Measurements from ENCODE around the gene HSBP1L1.
"Not testable (repeated sequence)": the region's sequence is repeated elsewhere in the genome, so short reads cannot be mapped to it uniquely, and the experiment has no call there.

HSBP1L1 gene

DNA sequence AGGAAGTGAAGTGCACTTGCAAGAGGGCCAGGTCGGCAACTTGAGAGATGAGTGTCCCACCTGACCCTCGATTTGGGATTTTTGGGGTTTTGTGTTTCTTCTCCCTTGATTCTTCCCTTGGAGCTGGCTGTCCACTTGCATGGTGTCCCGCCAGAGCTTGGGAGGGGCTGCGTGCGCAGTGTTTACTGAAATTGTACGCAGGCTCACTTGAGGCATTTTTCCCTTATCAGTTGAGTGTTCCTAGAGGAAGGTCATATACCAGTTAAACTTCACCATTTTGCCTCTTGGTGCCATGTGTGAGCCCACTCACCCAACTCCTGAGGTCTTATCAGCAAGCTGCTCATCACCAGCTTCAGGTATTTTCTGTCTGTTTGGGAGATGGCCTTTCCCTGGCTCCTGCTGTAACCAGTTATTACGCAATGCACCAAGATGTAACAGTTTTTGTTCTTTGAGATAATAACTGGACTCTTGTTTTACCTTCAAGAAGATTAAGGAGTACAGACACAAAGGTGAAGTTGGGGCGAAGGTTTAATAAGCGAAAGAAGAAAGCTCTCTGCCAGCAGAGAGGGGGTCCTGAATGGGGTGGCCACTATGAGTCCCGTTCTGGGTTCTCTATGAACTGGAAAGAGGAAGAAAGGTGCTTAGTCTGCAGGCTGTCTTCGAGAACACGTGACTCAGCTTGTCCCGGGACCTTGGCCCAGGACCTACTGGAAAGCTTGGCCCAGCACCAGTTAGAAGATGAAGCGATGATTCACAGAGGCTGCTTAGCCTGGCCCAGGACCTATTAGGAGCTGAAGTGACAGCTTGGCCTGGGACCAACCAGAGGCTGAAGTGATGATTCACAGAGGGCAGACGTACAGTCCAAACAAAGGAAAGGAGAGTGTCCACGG is 45.5 kb downstream of the HSBP1L1 start:
- no CpG with 5 or more reads among the region's 16 CpGs for WGBS (ENCODE audit: extremely low coverage, insufficient coverage, low lambda C conversion rate)
- Histone ChIP-seq H3K4ac (ENCODE audit: low read depth, low read length) (no peak overlapping the region), H3K4me1 (ENCODE audit: control insufficient read depth, low read depth, low read length) (no peaks in the 10 kb centered on the region), H3K79me2 (ENCODE audit: control insufficient read depth, insufficient read depth, low read length) (no peaks in the 10 kb centered on the region), H3K9ac (ENCODE audit: low read length) (no peak overlapping the region), H3K36me3 (ENCODE audit: control insufficient read depth, insufficient read depth, low read length) (no peaks in the 10 kb centered on the region), H3K27me3 (ENCODE audit: insufficient read depth, low read length, poor library complexity) (no peaks in the 10 kb centered on the region), H3K4me3 (ENCODE audit: low read length) (no peak overlapping the region), H3K79me1 (ENCODE audit: low read length) (no peaks in the 10 kb centered on the region), H3K56ac (ENCODE audit: low read length) (no peak overlapping the region), H4K5ac (ENCODE audit: low read length) (no peak overlapping the region), H4K8ac (ENCODE audit: low read depth, low read length) (no peak overlapping the region), H2BK5ac (ENCODE audit: low read length) (no peak overlapping the region), H2BK120ac (ENCODE audit: low read depth, low read length) (no peak overlapping the region), H3K18ac (ENCODE audit: low read length) (no peak overlapping the region), H3K23ac (ENCODE audit: low read length) (no peak overlapping the region), H3K27ac (ENCODE audit: low read depth, low read length) (no peak overlapping the region), H2AK5ac (ENCODE audit: low read length) (no peak overlapping the region), H3K4me2 (ENCODE audit: low read length) (no peak overlapping the region), H2BK15ac (replicated peaks; ENCODE audit: low read depth) (no peak overlapping the region)
- DNase-seq = no peak

- no peak overlapping the region for H2BK120ac ChIP-seq (ENCODE audit: low read depth, low read length)
- H3K4me3 ChIP-seq (ENCODE audit: low read length) = no peak overlapping the region
- H3K9ac ChIP-seq (ENCODE audit: low read length) = no peak overlapping the region
- H3K79me1 ChIP-seq (ENCODE audit: low read length) = no peaks in the 10 kb centered on the region
- no peak overlapping the region for H3K23ac ChIP-seq (ENCODE audit: low read length)
- no peak overlapping the region for H3K4ac ChIP-seq (ENCODE audit: low read depth, low read length)
- H3K4me2 ChIP-seq (ENCODE audit: low read length) = no peak overlapping the region
- no peaks in the 10 kb centered on the region for H3K79me2 ChIP-seq (ENCODE audit: control insufficient read depth, insufficient read depth, low read length)
- no peak for DNase-seq
- no peak overlapping the region for H2AK5ac ChIP-seq (ENCODE audit: low read length)
- H3K36me3 ChIP-seq (ENCODE audit: control insufficient read depth, insufficient read depth, low read length) = no peaks in the 10 kb centered on the region
- H3K27ac ChIP-seq (ENCODE audit: low read depth, low read length) = no peak overlapping the region
- no peaks in the 10 kb centered on the region for H3K4me1 ChIP-seq (ENCODE audit: control insufficient read depth, low read depth, low read length)
- H3K27me3 ChIP-seq (ENCODE audit: insufficient read depth, low read length, poor library complexity) = no peaks in the 10 kb centered on the region
- no peak overlapping the region for H2BK15ac ChIP-seq (replicated peaks; ENCODE audit: low read depth)
- no peak overlapping the region for H3K18ac ChIP-seq (ENCODE audit: low read length)
- WGBS (ENCODE audit: extremely low coverage, insufficient coverage, low lambda C conversion rate) = no CpG with 5 or more reads among the region's 5 CpGs
- no peak overlapping the region for H4K5ac ChIP-seq (ENCODE audit: low read length)
- no peak overlapping the region for H2BK5ac ChIP-seq (ENCODE audit: low read length)
- H4K8ac ChIP-seq (ENCODE audit: low read depth, low read length) = no peak overlapping the region
- no peak overlapping the region for H3K56ac ChIP-seq (ENCODE audit: low read length)
These were observed 46.1 kb downstream of the HSBP1L1 start for GRCh38 chr18:80010551-80010906.

DNA sequence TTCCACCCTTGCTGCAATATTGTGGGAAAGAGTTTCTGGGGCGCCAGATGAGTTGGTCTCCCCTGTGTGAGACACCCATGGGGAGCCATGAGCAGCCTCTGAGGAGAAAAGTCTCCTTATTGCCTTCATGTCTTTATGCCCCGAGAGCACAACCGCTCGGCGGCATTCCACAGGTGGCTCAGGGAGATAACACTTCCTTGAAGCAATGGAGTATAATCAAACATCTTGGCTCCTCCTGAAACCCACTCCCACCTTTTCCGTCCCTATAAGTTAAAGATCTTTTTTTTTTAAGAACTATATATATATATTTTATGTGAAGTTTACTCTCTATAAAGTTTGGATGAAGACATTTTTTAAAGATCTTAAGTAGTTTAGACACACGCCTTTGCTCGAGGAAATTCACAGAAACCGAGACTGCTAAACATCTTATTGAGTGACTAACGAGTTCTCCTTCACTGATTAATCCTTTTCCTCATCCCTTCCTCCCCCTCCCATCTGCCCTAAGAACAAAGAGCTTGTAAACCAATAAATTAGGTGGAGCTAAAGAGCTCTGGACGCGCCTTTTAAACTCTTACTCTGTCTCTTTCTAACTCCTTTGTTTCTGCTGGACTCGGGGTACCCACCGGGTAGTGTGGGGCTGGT is 47.2 kb downstream of the HSBP1L1 start:
- not testable (repeated sequence) for H4K8ac ChIP-seq (ENCODE audit: low read depth, low read length); H3K79me2 ChIP-seq (ENCODE audit: control insufficient read depth, insufficient read depth, low read length); H3K4me3 ChIP-seq (ENCODE audit: low read length); H2BK5ac ChIP-seq (ENCODE audit: low read length); H2BK120ac ChIP-seq (ENCODE audit: low read depth, low read length); H3K4me2 ChIP-seq (ENCODE audit: low read length); H2AK5ac ChIP-seq (ENCODE audit: low read length); H3K18ac ChIP-seq (ENCODE audit: low read length); H3K36me3 ChIP-seq (ENCODE audit: control insufficient read depth, insufficient read depth, low read length); H2BK15ac ChIP-seq (replicated peaks; ENCODE audit: low read depth); H3K27ac ChIP-seq (ENCODE audit: low read depth, low read length); H3K27me3 ChIP-seq (ENCODE audit: insufficient read depth, low read length, poor library complexity); H3K56ac ChIP-seq (ENCODE audit: low read length); H3K4me1 ChIP-seq (ENCODE audit: control insufficient read depth, low read depth, low read length); H4K5ac ChIP-seq (ENCODE audit: low read length); H3K23ac ChIP-seq (ENCODE audit: low read length); H3K79me1 ChIP-seq (ENCODE audit: low read length); DNase-seq; H3K4ac ChIP-seq (ENCODE audit: low read depth, low read length); H3K9ac ChIP-seq (ENCODE audit: low read length)
- WGBS (ENCODE audit: extremely low coverage, insufficient coverage, low lambda C conversion rate) = no CpG with 5 or more reads among the region's 14 CpGs

- H3K56ac ChIP-seq (ENCODE audit: low read length) = no peak overlapping the region
- H3K36me3 ChIP-seq (ENCODE audit: control insufficient read depth, insufficient read depth, low read length) = no peaks in the 10 kb centered on the region
- no peak overlapping the region for H3K23ac ChIP-seq (ENCODE audit: low read length)
- H3K79me1 ChIP-seq (ENCODE audit: low read length) = no peaks in the 10 kb centered on the region
- DNase-seq = no peak
- no peak overlapping the region for H2BK120ac ChIP-seq (ENCODE audit: low read depth, low read length)
- no peak overlapping the region for H4K8ac ChIP-seq (ENCODE audit: low read depth, low read length)
- H3K9ac ChIP-seq (ENCODE audit: low read length) = no peak overlapping the region
- no peak overlapping the region for H2BK5ac ChIP-seq (ENCODE audit: low read length)
- no peaks in the 10 kb centered on the region for H3K4me1 ChIP-seq (ENCODE audit: control insufficient read depth, low read depth, low read length)
- WGBS (ENCODE audit: extremely low coverage, insufficient coverage, low lambda C conversion rate) = no CpG with 5 or more reads among the region's 20 CpGs
- no peak overlapping the region for H3K4ac ChIP-seq (ENCODE audit: low read depth, low read length)
- H2BK15ac ChIP-seq (replicated peaks; ENCODE audit: low read depth) = no peak overlapping the region
- H3K4me2 ChIP-seq (ENCODE audit: low read length) = no peak overlapping the region
- H3K79me2 ChIP-seq (ENCODE audit: control insufficient read depth, insufficient read depth, low read length) = no peaks in the 10 kb centered on the region
- H2AK5ac ChIP-seq (ENCODE audit: low read length) = no peak overlapping the region
- no peak overlapping the region for H3K27ac ChIP-seq (ENCODE audit: low read depth, low read length)
- H3K27me3 ChIP-seq (ENCODE audit: insufficient read depth, low read length, poor library complexity) = no peaks in the 10 kb centered on the region
- no peak overlapping the region for H4K5ac ChIP-seq (ENCODE audit: low read length)
- H3K18ac ChIP-seq (ENCODE audit: low read length) = no peak overlapping the region
- no peak overlapping the region for H3K4me3 ChIP-seq (ENCODE audit: low read length)
These were observed 48.3 kb downstream of the HSBP1L1 start for GRCh38 chr18:80012714-80013113.
